SU-DHL-6 (cell line): Measurements from ENCODE around the gene SERBP1.
"Not testable (repeated sequence)": the region's sequence is repeated elsewhere in the genome, so short reads cannot be mapped to it uniquely, and the experiment has no call there.

Experiments used
- H2AFZ ChIP-seq: fragments of 200-600 bp; sonication (generic); 2 replicates; pipeline ENCODE4 v1.6.1; 2014; ENCODE audit warnings: low read depth, mild to moderate bottlenecking, moderate library complexity, mixed read lengths, antibody characterized with exemption, low read length; ENCODE audit not compliant: severe bottlenecking
- H3F3A ChIP-seq: fragments of 200-600 bp; shearing (Covaris generic); 2 replicates; pipeline ENCODE4 v1.6.0; 2016; ENCODE audit warnings: antibody characterized with exemption, mild to moderate bottlenecking; ENCODE audit not compliant: insufficient read depth
- H3K27ac ChIP-seq: fragments of 200-600 bp; sonication (generic); 2 replicates; pipeline ENCODE4 v1.5.1; 2016; ENCODE audit warnings: low read depth, mild to moderate bottlenecking, low read length, moderate library complexity, mixed read lengths
- H3K27me3 ChIP-seq: fragments of 200-600 bp; sonication (generic), shearing (Covaris generic); 2 replicates; pipeline ENCODE4 v1.6.0; 2014; ENCODE audit warnings: mild to moderate bottlenecking, low read length
- H3K36me3 ChIP-seq: fragments of 200-600 bp; sonication (generic); 2 replicates; pipeline ENCODE4 v1.6.1; 2014; ENCODE audit warnings: mild to moderate bottlenecking, low read length, mixed read lengths
- H3K4me2 ChIP-seq: fragments of 300-600, 200-600 bp; shearing (Covaris generic), sonication (generic); 2 replicates; pipeline ENCODE4 v1.6.0; 2014; ENCODE audit warnings: low read length, low read depth, mild to moderate bottlenecking; ENCODE audit not compliant: poor library complexity, severe bottlenecking
- H3K4me3 ChIP-seq: fragments of 200-600 bp; sonication (generic); 2 replicates; pipeline ENCODE4 v1.5.1; 2014; ENCODE audit warnings: antibody characterized with exemption, low read length, mild to moderate bottlenecking, mixed read lengths; ENCODE audit not compliant: insufficient read depth, poor library complexity, severe bottlenecking
- H3K79me2 ChIP-seq: fragments of 200-600 bp; sonication (generic); 2 replicates; pipeline ENCODE4 v1.6.1; 2014; ENCODE audit warnings: mild to moderate bottlenecking, low read length, moderate library complexity; ENCODE audit not compliant: insufficient read depth
- H3K9ac ChIP-seq: fragments of 200-600 bp; sonication (generic); 2 replicates; pipeline ENCODE4 v1.7.0; 2014; ENCODE audit warnings: mild to moderate bottlenecking, low read length
- H3K9me2 ChIP-seq: fragments of 200-600 bp; sonication (generic); replicated peaks from 2 replicates; pipeline ENCODE4 v1.6.1; 2014; ENCODE audit warnings: low read length; ENCODE audit not compliant: insufficient read depth
- H3K9me3 ChIP-seq: fragments of 200-600 bp; sonication (generic); 2 replicates; pipeline ENCODE4 v1.6.1; 2014; ENCODE audit warnings: low read length, mixed read lengths; ENCODE audit not compliant: insufficient read depth
- H4K20me1 ChIP-seq: fragments of 200-600 bp; sonication (generic); 2 replicates; pipeline ENCODE4 v1.6.1; 2014; ENCODE audit warnings: low read depth, mild to moderate bottlenecking, antibody characterized with exemption, low read length, moderate library complexity, mixed read lengths
- CTCF ChIP-seq: fragments of 200-600 bp; sonication (generic); IDR thresholded peaks from one replicate; pipeline ENCODE4 v1.5.1; 2017; ENCODE audit warnings: antibody characterized with exemption, mild to moderate bottlenecking, low read length, moderate library complexity; ENCODE audit not compliant: insufficient read depth, poor library complexity, severe bottlenecking
- EZH2phosphoT487 ChIP-seq: fragments of 200-600 bp; sonication (generic), shearing (Covaris generic); conservative IDR thresholded peaks from 2 replicates; pipeline ENCODE4 v1.6.1; 2018; ENCODE audit warnings: mild to moderate bottlenecking, antibody characterized with exemption, low read length, moderate library complexity, mixed read lengths

The SERBP1 gene

GRCh38 chr1:67451356-67451755 is 21.2 kb upstream of the SERBP1 start:
- Histone ChIP-seq H3K4me3 (no peak overlapping the region), H3K79me2 (no peaks in the 10 kb centered on the region), H3K36me3 (no peaks in the 10 kb centered on the region), H3K9me3 (no peaks in the 10 kb centered on the region), H3F3A (no peaks in the 10 kb centered on the region), H4K20me1 (no peaks in the 10 kb centered on the region), H3K27ac (no peak overlapping the region), H3K4me2 (no peak overlapping the region), H2AFZ (no peak overlapping the region), H3K9me2 (no peaks in the 10 kb centered on the region), H3K9ac (no peak overlapping the region), H3K27me3 (no peaks in the 10 kb centered on the region)
- TF ChIP-seq EZH2phosphoT487 (no peak), CTCF (no peak)

- no peaks in the 10 kb centered on the region for H4K20me1 ChIP-seq
- H3K27ac ChIP-seq = no peak overlapping the region
- H3K79me2 ChIP-seq = no peaks in the 10 kb centered on the region
- no peak overlapping the region for H3K4me2 ChIP-seq
- no peak overlapping the region for H2AFZ ChIP-seq
- H3K9me3 ChIP-seq = no peaks in the 10 kb centered on the region
- no peak overlapping the region for H3K4me3 ChIP-seq
- H3K9me2 ChIP-seq = no peaks in the 10 kb centered on the region
- no peaks in the 10 kb centered on the region for H3K36me3 ChIP-seq
- no peak overlapping the region for H3K9ac ChIP-seq
- no peaks in the 10 kb centered on the region for H3K27me3 ChIP-seq
- no peaks in the 10 kb centered on the region for H3F3A ChIP-seq
- TF ChIP-seq EZH2phosphoT487 = no peak
- TF ChIP-seq CTCF = no peak
Observed at GRCh38 chr1:67446893-67447292, 16.7 kb upstream of the SERBP1 start.

- H3K4me3 ChIP-seq, H3K9me2 ChIP-seq, H3K27me3 ChIP-seq, H3K4me2 ChIP-seq, H3K36me3 ChIP-seq, H3K9ac ChIP-seq, H3K27ac ChIP-seq, H3K79me2 ChIP-seq, H3K9me3 ChIP-seq, H3F3A ChIP-seq, H4K20me1 ChIP-seq, H2AFZ ChIP-seq: not testable (repeated sequence)
Observed at GRCh38 chr1:67446014-67446413, 15.8 kb upstream of the SERBP1 start.

GRCh38 chr1:67441739-67442281 is 11.6 kb upstream of the SERBP1 start:
- TF ChIP-seq EZH2phosphoT487 (no peak), CTCF (no peak)
- Histone ChIP-seq H3F3A (no peaks in the 10 kb centered on the region), H2AFZ (no peak overlapping the region), H3K4me2 (no peak overlapping the region), H3K4me3 (no peak overlapping the region), H3K36me3 (no peaks in the 10 kb centered on the region), H3K9ac (no peak overlapping the region), H3K79me2 (no peaks in the 10 kb centered on the region), H3K9me3 (no peaks in the 10 kb centered on the region), H4K20me1 (no peaks in the 10 kb centered on the region), H3K9me2 (no peaks in the 10 kb centered on the region), H3K27me3 (no peaks in the 10 kb centered on the region), H3K27ac (no peak overlapping the region)
